ENCODE results near the gene TNNI3K. TPM values are rescaled to one million over a fixed set of nuclear protein-coding genes. Genes with fewer than 3 reads are reported as not detected.
"Not testable (repeated sequence)": the region's sequence is repeated elsewhere in the genome, so short reads cannot be mapped to it uniquely, and the experiment has no call there.

TNNI3K gene
- total RNA-seq, 2 donors from 2014 or later: 0.45 to 0.98 TPM

DNA sequence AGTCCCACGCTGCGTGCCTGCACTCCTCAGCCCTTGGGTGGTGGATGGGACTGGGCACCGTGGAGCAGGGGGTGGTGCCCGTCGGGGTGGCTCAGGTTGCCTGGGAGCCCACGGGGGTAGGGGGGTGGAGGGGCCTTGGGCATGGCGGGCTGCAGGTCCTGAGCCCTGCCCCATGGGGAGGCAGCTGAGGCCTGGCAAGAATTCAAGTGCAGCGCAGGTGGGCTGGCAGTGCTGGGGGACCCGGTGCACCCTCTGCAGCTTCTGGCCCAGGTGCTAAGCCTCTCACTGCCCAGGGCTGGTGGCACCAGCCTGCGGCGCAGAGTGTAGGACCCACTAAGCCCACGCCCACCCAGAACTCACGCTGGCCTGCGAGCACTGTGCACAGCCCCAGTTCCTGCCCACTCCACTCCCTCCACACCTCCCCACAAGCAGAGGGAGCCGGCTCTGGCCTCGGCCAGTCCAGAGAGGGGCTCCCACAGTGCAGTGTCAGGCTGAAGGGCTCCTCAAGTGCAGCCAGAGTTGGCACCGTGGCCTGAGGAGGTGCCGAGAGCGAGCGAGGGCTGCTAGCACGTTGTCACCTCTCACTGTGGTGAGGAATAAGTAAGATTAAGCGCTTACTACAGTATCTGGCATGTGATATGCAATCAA lies 12.8 kb downstream of the TNNI3K start:
- ATAC-seq (no peak), DNase-seq (ENCODE audit: low spot score in 2 of 2) (no peak)
- Mint-ChIP-seq H3K9me3 (no peaks in the 10 kb centered on the region), H3K36me3 (peaks cover 0 to 5% of the 10 kb centered on the region in 2 donors), H3K27ac (no peak overlapping the region)

DNA sequence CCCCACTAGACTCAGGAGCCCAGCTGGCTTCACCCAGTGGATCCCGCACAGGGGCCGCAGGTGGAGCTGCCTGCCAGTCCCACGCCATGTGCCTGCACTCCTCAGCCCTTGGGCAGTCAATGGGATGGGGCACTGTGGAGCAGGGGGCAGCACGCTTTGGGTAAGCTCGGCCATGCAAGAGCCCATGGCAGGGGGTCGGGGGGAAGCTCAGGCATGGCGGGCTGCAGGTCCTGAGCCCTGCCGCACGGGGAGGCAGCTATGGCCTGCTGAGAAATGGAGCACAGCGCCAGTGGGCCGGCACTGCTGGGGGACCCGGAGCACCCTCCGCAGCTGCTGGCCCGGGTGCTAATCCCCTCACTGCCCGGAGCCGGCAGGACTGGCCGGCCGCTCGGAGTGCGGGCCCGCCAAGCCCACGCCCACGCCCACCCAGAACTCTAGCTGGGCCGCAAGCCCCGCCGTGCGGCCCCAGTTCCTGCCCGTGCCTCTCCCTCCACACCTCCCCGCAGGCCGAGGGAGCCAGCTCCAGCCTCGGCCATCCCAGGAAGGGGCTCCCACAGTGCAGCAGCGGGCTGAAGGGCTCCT lies 18.1 kb downstream of the TNNI3K start:
- not testable (repeated sequence) for DNase-seq (ENCODE audit: low spot score in 2 of 2); H3K36me3 Mint-ChIP-seq; H3K9me3 Mint-ChIP-seq; H3K27ac Mint-ChIP-seq; ATAC-seq

DNA sequence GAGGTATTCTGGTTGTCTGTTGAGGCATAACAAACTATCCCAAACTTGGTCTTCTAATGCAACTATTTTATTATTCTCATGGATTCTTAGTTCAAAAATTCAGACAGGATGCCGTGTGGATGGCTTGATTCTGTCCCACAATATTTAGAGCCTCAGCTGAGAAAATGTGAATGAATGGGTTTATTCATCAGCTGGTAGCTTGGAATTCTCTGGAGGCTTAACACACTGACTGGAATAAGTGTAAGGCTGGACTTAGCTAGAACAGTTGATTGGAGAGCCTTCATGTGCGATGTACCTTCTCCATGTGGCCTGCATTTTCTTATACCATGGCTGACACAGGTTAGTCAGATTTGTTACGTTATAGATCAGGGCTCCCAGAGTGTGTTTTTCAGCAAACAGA lies 30.8 kb downstream of the TNNI3K start:
- Mint-ChIP-seq H3K27ac (no peak overlapping the region), H3K9me3 (no peaks in the 10 kb centered on the region), H3K36me3 (no peaks in the 10 kb centered on the region)
- ATAC-seq (no peak), DNase-seq (ENCODE audit: low spot score in 2 of 2) (no peak)

DNA sequence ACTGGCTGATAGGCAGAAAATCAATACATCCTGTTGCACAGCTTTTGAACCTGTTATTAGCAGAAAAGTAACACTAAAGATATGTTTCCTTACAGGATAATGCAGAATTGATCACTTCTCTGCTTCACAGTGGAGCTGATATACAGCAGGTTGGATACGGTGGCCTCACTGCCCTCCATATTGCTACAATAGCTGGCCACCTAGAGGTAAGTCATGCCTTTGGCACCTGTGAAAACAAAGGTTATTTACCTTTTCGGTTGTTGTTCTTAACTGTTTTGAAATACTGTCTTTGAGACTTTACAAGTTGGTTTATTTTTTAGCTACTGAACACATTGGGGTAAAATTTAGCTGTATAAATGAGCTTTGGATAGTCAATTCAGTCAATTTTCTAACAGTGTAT lies 36.3 kb downstream of the TNNI3K start:
- no peak for DNase-seq (ENCODE audit: low spot score in 2 of 2)
- Mint-ChIP-seq H3K9me3 (no peaks in the 10 kb centered on the region), H3K36me3 (no peaks in the 10 kb centered on the region), H3K27ac (no peak overlapping the region)
- no peak for ATAC-seq

DNA sequence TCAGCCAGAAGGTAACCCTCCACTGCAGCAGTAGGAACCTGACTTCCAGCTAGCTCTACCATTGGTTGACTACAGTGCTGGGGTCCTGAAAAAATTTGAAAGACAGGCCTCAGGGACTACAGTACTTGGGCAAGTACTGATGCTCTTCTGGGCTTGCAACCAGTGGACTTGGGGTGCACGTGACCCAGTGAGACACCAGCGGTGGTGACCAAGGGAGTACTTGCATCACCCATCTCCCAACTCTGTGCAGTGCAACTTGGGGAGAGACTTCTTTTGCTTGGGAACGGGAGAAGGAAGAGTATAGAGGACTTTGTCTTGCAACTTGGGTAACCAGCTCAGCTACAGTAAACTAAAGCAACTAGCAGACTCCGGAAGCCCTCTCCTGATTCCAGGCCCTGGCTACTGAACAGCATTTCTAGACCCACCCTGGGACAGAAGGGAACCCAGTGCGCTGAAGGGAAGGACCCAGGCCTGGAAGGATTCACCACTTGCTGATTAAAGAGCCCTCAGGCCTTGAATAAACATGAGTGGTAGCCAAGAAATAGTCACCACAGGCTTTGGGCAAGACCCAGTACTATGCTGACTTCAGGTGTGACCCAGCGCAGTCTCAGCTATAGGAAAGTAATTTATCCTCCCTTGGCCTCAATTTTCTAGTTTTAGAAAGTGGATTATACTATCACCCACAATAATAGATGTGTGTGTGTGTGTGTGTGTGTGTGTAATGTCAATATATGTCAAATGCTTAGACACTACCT lies 45.6 kb downstream of the TNNI3K start:
- ATAC-seq: no peak
- Mint-ChIP-seq H3K27ac (no peak overlapping the region), H3K36me3 (peaks cover 0 to 6% of the 10 kb centered on the region in 2 donors), H3K9me3 (peaks cover 0 to 6% of the 10 kb centered on the region in 2 donors)
- DNase-seq (ENCODE audit: low spot score in 2 of 2): no peak

DNA sequence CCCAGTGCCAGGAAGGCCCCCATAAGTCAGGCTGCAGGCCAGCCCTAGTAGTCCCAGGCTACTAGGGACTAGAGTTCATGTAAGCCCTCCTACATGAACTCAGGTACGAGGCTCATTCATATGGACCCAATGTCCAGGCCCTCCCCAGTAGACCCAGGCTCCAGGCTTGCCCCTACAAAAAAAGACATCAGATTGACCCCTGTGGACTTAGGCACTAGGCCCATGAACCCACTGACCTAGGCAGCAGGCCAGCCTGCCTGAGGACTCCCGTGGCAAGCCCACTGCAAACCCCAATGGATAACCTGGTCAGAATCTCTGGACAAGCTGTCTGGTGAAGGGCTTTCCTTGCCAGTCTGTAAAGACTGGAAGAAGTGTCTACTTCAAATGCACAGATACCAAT lies 51.2 kb downstream of the TNNI3K start:
- ATAC-seq (no peak), DNase-seq (ENCODE audit: low spot score in 2 of 2) (no peak)
- Mint-ChIP-seq H3K36me3 (peaks cover 0 to 16% of the 10 kb centered on the region in 2 donors), H3K9me3 (peaks cover 4 to 21% of the 10 kb centered on the region in 2 donors), H3K27ac (no peak overlapping the region)

DNA sequence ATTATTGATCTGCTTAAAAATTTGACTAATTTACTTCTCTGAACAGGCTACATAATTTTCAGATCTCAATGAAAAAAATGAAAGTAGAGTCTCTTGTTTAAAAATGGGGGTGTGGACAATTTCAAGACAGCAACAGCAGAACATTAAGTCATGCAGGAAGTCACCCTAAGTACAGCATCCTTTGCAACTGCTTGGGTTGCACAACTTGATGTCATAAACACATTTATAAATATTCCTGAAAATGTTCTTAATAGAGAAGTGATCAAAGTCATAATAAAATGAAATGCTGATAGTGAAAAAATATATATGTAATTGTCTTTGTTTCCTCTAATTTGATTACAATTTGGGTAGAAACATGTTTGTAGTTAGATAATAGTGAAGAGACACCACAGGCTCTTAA lies 79.3 kb downstream of the TNNI3K start:
- DNase-seq (ENCODE audit: low spot score in 2 of 2): no peak
- Mint-ChIP-seq H3K27ac (no peak overlapping the region), H3K9me3 (no peaks in the 10 kb centered on the region), H3K36me3 (no peaks in the 10 kb centered on the region)
- no peak for ATAC-seq

DNA sequence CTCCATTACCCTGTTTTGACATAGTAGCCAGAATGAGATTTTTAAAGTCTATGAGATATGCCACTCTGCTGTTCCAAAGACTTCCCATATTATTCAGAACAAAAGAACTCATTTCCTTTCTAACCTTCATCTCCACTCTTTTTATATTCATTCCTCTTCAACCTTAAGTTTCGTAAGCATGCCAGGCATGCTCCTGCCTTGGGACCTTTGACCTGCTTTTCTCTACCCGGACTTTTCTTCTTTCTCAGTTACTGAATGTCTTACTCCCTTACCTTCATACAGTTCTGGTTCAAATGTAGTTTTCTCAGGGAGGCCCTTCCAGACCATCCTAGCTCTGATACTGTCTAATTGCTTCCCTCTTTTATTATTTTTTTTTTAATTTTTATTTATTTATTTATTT lies 81.1 kb downstream of the TNNI3K start:
- ATAC-seq (no peak), DNase-seq (ENCODE audit: low spot score in 2 of 2) (no peak)
- Mint-ChIP-seq H3K27ac (no peak overlapping the region), H3K9me3 (no peaks in the 10 kb centered on the region), H3K36me3 (no peaks in the 10 kb centered on the region)

DNA sequence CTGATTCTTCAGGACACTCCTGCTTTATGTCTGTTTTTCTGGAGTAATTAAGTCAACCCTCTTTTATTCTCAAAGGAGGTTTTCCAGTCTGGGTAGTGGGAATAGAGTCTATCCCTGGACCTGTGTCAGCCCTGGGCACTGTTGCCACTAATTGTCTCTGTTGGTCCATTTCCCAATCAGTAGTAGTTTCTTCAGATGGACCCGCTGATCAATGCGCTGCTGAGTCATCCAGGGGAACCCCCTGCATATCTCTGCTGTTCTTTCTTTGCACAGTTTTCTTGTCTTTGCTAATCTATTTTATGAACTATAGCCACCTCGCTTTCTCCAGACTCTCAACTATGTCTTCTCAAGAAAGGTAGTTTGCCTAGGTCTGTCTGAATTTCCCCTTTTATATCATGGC lies 82.5 kb downstream of the TNNI3K start:
- H3K36me3 Mint-ChIP-seq: no peaks in the 10 kb centered on the region
- no peaks in the 10 kb centered on the region for H3K9me3 Mint-ChIP-seq
- DNase-seq (ENCODE audit: low spot score in 2 of 2) (no peak), ATAC-seq (no peak)
- H3K27ac Mint-ChIP-seq: no peak overlapping the region

DNA sequence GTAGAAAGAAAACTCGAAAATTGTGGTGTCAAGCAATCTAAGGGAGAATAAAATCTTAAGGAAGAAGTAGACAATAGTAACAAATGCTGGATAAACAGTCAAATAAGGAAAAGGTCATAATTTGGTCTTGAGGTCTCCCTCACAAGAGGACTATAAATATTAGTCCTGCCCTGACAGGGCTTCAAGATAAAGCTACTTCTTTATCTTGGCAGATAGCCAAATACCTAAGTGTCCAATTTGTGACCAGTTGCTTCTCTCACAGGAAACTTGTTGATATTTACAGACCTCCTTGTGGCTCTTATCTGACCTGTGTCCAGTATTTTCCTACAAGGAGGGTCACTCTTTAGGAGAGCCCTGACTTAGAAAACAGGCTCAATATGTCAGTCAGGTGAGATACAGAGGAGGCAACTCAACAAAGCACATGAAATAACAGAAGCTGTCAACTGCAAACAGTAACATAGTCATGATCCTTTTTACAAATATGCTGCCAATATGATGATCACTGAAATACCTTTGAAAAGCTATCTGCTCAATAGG lies 88.8 kb downstream of the TNNI3K start:
- no peaks in the 10 kb centered on the region for H3K9me3 Mint-ChIP-seq
- DNase-seq (ENCODE audit: low spot score in 2 of 2) (no peak), ATAC-seq (no peak)
- no peaks in the 10 kb centered on the region for H3K36me3 Mint-ChIP-seq
- H3K27ac Mint-ChIP-seq: no peak overlapping the region

DNA sequence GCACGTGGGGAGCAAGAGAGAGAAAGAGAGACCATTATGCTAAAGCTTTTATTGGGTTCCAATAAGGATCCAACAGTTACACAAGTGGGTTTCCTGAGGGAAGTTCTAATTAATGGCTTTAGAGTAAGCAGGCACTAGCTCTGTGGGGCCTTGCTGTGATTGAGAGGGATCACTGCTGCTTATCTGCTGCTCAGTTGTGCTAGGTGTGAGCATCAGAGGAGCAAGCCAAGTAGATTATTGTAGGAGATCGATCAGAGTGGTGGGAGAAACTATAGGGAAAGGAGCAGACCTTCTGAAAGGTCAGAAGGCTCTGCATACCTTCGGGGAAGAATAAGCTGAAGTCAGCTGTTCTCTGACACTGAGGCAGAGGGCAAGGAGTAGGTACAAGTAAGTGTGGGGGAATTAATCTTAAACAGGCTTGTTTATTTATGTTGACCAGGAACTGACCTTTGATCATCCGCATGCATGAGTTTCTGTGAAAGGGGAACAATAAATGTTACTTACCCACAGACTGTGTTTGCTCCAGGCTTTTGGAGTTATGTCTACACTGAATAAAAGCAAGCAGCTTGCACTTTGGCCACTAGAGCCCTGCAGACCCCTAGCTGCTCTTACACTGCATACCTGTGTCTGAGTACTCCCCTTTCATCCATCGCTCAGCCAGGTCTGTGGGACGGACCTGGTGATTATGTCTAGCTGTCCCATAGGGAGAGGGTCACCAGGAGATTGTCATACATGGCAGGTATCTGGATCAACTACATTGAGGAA lies 89.7 kb downstream of the TNNI3K start:
- ATAC-seq (no peak), DNase-seq (ENCODE audit: low spot score in 2 of 2) (no peak)
- no peak overlapping the region for H3K27ac Mint-ChIP-seq
- H3K9me3 Mint-ChIP-seq: no peaks in the 10 kb centered on the region
- H3K36me3 Mint-ChIP-seq: no peaks in the 10 kb centered on the region

DNA sequence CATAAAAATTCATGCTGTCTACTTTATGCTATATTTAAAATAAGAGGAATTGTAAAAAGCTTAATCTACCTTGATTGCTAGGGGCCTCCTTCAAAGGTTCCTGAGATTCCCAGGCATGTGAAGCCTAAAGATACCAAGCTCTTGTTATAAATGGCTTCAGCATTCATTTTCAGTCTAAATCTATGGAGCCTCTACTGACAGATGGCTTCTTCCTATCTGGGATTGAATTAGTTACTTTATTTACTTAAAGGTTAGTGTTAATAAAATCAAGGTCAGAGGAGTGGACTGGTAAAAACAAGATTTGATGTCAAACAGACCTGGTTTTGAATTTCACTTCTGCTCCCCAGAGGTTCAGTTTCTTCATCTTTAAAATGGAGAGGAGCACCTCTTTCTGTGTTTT lies 93.7 kb downstream of the TNNI3K start:
- H3K36me3 Mint-ChIP-seq: no peaks in the 10 kb centered on the region
- DNase-seq (ENCODE audit: low spot score in 2 of 2) (no peak), ATAC-seq (no peak)
- no peak overlapping the region for H3K27ac Mint-ChIP-seq
- no peaks in the 10 kb centered on the region for H3K9me3 Mint-ChIP-seq

DNA sequence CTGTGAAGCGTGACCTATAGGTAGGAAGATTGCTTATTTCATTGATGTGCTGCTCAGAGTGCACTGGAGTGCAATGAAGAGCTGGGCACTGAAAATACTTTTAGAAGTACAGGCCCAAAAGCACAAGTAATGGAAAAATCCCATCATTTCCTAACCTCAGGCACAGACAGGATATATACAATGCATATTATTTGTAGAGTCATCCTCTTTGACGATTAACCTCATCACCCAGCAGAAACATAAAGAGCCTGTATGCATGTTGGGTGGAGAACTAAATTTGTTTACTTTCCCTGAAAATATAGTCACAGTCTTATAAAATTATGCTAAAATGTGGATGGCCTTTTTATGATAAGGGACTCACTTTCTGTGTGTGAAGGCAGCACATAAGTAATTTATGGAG lies 98.1 kb downstream of the TNNI3K start:
- no peaks in the 10 kb centered on the region for H3K36me3 Mint-ChIP-seq
- no peak for ATAC-seq
- no peak overlapping the region for H3K27ac Mint-ChIP-seq
- no peak for DNase-seq (ENCODE audit: low spot score in 2 of 2)
- H3K9me3 Mint-ChIP-seq: no peaks in the 10 kb centered on the region

DNA sequence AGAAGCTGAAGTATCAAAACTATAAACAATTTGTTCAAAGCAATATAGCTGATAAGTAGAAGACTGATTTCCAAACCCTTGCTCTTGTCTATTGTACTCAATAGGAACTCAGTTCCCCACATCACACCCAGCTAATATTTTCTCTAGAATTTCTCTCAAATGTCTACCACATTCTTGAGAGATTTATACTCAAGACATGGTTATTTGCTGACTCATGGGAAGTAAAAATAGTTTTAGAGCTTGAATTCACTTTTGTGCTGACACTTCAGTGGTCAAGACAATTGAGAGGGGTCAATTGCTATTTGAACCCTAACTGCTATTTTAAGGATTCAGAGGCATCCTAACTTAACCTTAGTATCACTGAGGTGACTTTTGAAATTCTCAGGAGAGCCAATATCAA lies 99.0 kb downstream of the TNNI3K start:
- no peak for DNase-seq (ENCODE audit: low spot score in 2 of 2)
- H3K9me3 Mint-ChIP-seq: no peaks in the 10 kb centered on the region
- H3K36me3 Mint-ChIP-seq: no peaks in the 10 kb centered on the region
- no peak overlapping the region for H3K27ac Mint-ChIP-seq
- no peak for ATAC-seq

DNA sequence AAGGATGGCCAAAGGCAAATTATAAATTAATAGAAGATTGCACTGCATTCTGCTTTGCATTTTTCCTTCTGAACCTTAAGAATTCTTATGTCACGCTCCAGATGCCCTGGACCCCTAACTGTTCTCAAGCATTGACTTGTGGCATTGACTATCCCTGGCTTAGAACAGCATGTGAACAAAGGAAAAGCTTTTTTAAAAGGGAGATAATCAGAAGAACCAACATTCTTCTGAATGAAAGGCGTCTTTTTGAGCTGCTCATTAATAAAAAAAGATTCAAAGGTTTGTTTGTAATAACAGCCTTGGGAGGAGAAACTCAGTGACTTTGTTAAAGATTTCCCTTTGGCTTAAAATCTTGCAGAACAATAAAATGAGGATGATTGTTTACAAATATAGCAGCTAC lies 105.5 kb downstream of the TNNI3K start:
- Mint-ChIP-seq H3K27ac (no peak overlapping the region), H3K36me3 (no peaks in the 10 kb centered on the region), H3K9me3 (no peaks in the 10 kb centered on the region)
- ATAC-seq (no peak), DNase-seq (ENCODE audit: low spot score in 2 of 2) (no peak)

DNA sequence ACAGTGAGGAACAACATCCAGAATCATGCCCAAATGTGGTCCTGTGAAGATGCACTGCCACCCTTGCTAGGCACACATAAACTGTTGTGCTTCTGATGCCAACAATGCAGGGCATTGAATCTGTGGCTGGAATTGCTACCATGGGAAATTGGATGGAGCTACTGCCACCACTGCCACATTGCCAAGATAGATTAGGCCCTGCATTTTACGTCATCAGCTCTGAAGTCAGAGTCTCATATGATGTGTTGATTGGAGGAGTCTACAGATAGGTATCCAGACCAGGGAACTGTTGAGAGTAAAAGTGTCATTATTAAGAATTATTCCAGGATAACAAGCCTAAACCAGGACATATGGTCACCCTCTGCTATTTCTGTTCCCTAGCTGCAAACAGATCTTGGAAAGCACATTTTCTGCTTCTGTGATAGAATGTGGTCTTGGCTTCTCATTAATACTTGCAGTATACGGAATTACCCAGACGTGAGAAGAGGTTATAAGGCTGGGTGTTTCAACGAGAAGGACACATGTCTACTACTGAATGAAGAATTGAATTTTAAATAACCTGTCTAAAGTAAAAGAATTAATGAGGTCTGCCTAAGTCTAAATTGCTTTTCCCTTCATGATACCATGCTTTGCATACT lies 106.6 kb downstream of the TNNI3K start:
- H3K36me3 Mint-ChIP-seq: no peaks in the 10 kb centered on the region
- H3K9me3 Mint-ChIP-seq: no peaks in the 10 kb centered on the region
- no peak overlapping the region for H3K27ac Mint-ChIP-seq
- ATAC-seq (no peak), DNase-seq (ENCODE audit: low spot score in 2 of 2) (no peak)

DNA sequence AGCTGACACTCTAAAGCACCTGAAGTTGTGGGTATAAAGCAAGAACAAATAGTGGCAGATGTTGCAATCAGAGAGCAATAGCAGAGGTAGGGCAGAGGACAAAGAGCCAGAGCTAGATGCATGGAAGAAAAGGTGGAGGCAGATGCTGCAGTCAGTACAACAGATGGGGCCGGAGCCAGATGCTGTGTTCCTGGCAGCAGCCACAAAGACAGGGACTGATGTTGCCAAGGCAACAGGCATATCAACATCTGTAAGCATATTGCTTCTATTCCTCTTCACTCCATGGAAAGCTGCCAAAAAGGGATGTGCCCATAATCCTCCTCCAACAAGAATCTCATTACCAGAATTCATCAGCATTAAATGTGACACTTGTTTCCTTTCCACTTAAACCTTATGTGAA lies 108.0 kb downstream of the TNNI3K start:
- H3K27ac Mint-ChIP-seq: no peak overlapping the region
- DNase-seq (ENCODE audit: low spot score in 2 of 2) (no peak), ATAC-seq (no peak)
- no peaks in the 10 kb centered on the region for H3K36me3 Mint-ChIP-seq
- no peaks in the 10 kb centered on the region for H3K9me3 Mint-ChIP-seq
